NB4 (cell line): ENCODE data around the gene MEGF11.

Experiments used
- CTCF ChIP-seq: IDR thresholded peaks from one replicate; pipeline ENCODE4 v1.5.1; 2012; ENCODE audit warnings: low read depth, low read length
- MAX ChIP-seq: IDR thresholded peaks from 2 replicates; pipeline ENCODE4 v1.6.1; 2011; ENCODE audit warnings: low read depth, low read length
- MYC ChIP-seq: IDR thresholded peaks from 2 replicates; pipeline ENCODE4 v1.6.1; 2011; ENCODE audit warnings: low read depth, low read length
- POLR2A ChIP-seq: IDR thresholded peaks from 2 replicates; pipeline ENCODE4 v1.6.1; 2011; ENCODE audit warnings: mild to moderate bottlenecking; ENCODE audit not compliant: insufficient read length; ENCODE audit errors: extremely low read depth

- TF ChIP-seq MAX (no peak), CTCF (no peak), POLR2A (no peak), MYC (no peak)
Observed at GRCh38 chr15:66152650-66153049, 100.9 kb downstream of the MEGF11 start.
